ENCODE results near the gene KRTAP1-4. TPM values are rescaled to one million over a fixed set of nuclear protein-coding genes. Genes with fewer than 3 reads are reported as not detected.
"Not testable (repeated sequence)": the region's sequence is repeated elsewhere in the genome, so short reads cannot be mapped to it uniquely, and the experiment has no call there.

KRTAP1-4 gene
- total and polyA plus RNA-seq, 2 of the 4 experiments (the other 2 are of a cell fraction), result not detected

GRCh38 chr17:41046735-41047465 lies 16.9 kb upstream of the KRTAP1-4 start, which contains the start of gene KRTAP2-1:
TSS of gene KRTAP2-1 (minus strand) at chr17:41047316. CDS start at chr17:41047267, 49 bp downstream.
- H3K4me1 ChIP-seq (ENCODE audit: control insufficient read depth, insufficient read depth, low read length); intact Hi-C loops (cut with micrococcal nuclease); in situ Hi-C loops (cut with MboI; ENCODE audit: low sequenced_read_pairs); ATAC-seq (ENCODE audit: low read depth); H3K4me3 ChIP-seq (ENCODE audit: insufficient read depth, low read depth, low read length); H2AFZ ChIP-seq (replicated peaks; ENCODE audit: low read length, poor library complexity); H3K9ac ChIP-seq (ENCODE audit: low read depth, low read length); H3K79me1 ChIP-seq (ENCODE audit: low read depth in 1 of 2, low read length in 2 of 2); H4K20me1 ChIP-seq (ENCODE audit: insufficient read depth, low read length); H3K27me3 ChIP-seq (ENCODE audit: control insufficient read depth, insufficient read depth, low read length); H4K5ac ChIP-seq (ENCODE audit: low read depth, low read length); H2AK9ac ChIP-seq (replicated peaks; ENCODE audit: low read depth, low read length, poor library complexity); H3K9me3 ChIP-seq (ENCODE audit: control insufficient read depth, insufficient read depth, low read length); H3K4me2 ChIP-seq (ENCODE audit: low read depth, low read length); CTCF ChIA-PET; DNase-seq; dilution Hi-C loops (cut with HindIII; ENCODE audit: low sequenced_read_pairs, unreplicated experiment); POLR2A ChIA-PET (ENCODE audit: unreplicated experiment); BruUV-seq (replicated peaks); H3K36me3 ChIP-seq (ENCODE audit: control insufficient read depth, insufficient read depth, low read length): not testable (repeated sequence)
- peak within 1 kb of the TSS; percentile 97 for H3K18ac ChIP-seq (ENCODE audit: low read depth, low read length)
- H3K14ac ChIP-seq (replicated peaks; ENCODE audit: low read depth, low read length), result peak within 1 kb of the TSS; percentile 86
- H3K27ac ChIP-seq (ENCODE audit: insufficient read depth, low read length), result peak within 1 kb of the TSS; percentile 69; the same call in 1 of the 2 replicates
- H3K23ac ChIP-seq (ENCODE audit: low read depth, low read length), result 0 out of 2 replicates have a peak within 1 kb of the TSS, but pooled peaks have one; percentile 58
- peak within 1 kb of the TSS; percentile 82 for H2BK5ac ChIP-seq (ENCODE audit: low read depth, low read length, poor library complexity, severe bottlenecking)
- H3K9me1 ChIP-seq (ENCODE audit: insufficient read depth, low read length), result peaks cover 11% of the 10 kb centered on the region; the same call in 1 of the 2 replicates
- peak within 1 kb of the TSS; percentile 90 for H2AK5ac ChIP-seq (ENCODE audit: low read depth, low read length)
- H3K4ac ChIP-seq (ENCODE audit: low read depth, low read length), result peak within 1 kb of the TSS; percentile 80
- H2BK15ac ChIP-seq (ENCODE audit: low read depth, low read length), result peak within 1 kb of the TSS; percentile 84
- H3K56ac ChIP-seq (ENCODE audit: extremely low read depth, insufficient read depth, low read length), result peak within 1 kb of the TSS; percentile 58
- peak within 1 kb of the TSS; percentile 85 for H4K91ac ChIP-seq (ENCODE audit: insufficient read depth, low read depth, low read length)
- peak within 1 kb of the TSS; percentile 33 to 76; a peak in 3 of 4 replicates for H4K8ac ChIP-seq (ENCODE audit: low read depth in 2 of 2, low read length in 2 of 2)
- peak within 1 kb of the TSS; percentile 88 for H2BK120ac ChIP-seq (ENCODE audit: low read depth, low read length)
- no CpG with 5 or more reads among the region's 33 CpGs for WGBS, 2 experiments (ENCODE audit: extremely low coverage in 2 of 2, insufficient read length in 1 of 2)
- peak within 1 kb of the TSS; percentile 93 for H2BK20ac ChIP-seq (ENCODE audit: low read depth, low read length)

All from IMR-90 (cell line).